HepG2 (cell line): ENCODE results near the gene CAV3. TPM values are rescaled to one million over a fixed set of nuclear protein-coding genes. Genes with fewer than 3 reads are reported as not detected.

ENCODE experiments used
- ATM ChIP-seq: fragments of 450-650 bp; IDR thresholded peaks from 2 replicates; pipeline ENCODE4 v1.7.1; 2017; ENCODE audit warnings: mild to moderate bottlenecking, borderline replicate concordance
- HOXA3 ChIP-seq: sonication (generic); formaldehyde crosslinking; IDR thresholded peaks from 2 replicates; pipeline ENCODE4 v1.5.0; 2020; ENCODE audit warnings: missing genetic modification reagents
- KMT2A ChIP-seq: sonication (generic); formaldehyde crosslinking; IDR thresholded peaks from 2 replicates; pipeline ENCODE4 v1.4.0; 2020; ENCODE audit warnings: missing genetic modification reagents
- RBFOX2 ChIP-seq: fragments of 200-400 bp; formaldehyde crosslinking; IDR thresholded peaks from 2 replicates; pipeline ENCODE4 v1.6.1; 2017; ENCODE audit warnings: low read depth, mild to moderate bottlenecking, low read length
- SMC3 ChIP-seq: IDR thresholded peaks from 2 replicates; pipeline ENCODE4 v1.6.1; 2011; ENCODE audit warnings: low read length, improper control_type of control experiment
- ZBTB21 ChIP-seq: sonication (generic); formaldehyde crosslinking; IDR thresholded peaks from 2 replicates; pipeline ENCODE4 v1.4.0; 2020; ENCODE audit warnings: missing genetic modification reagents
- ZFP90 ChIP-seq: sonication (generic); formaldehyde crosslinking; IDR thresholded peaks from 2 replicates; pipeline ENCODE4 v1.8.0; 2022; ENCODE audit warnings: missing genetic modification reagents, mild to moderate bottlenecking, inconsistent platforms, borderline replicate concordance
- ZNF143 ChIP-seq: sonication (generic); formaldehyde crosslinking; IDR thresholded peaks from 2 replicates; pipeline ENCODE4 v1.4.0; 2020; ENCODE audit warnings: missing genetic modification reagents
- ZNF639 ChIP-seq: conservative IDR thresholded peaks from 2 replicates; pipeline ENCODE4 v1.6.1; 2018; ENCODE audit warnings: missing genetic modification reagents
- ZNF687 ChIP-seq: sonication (generic); formaldehyde crosslinking; IDR thresholded peaks from 2 replicates; pipeline ENCODE4 v1.5.1; 2020; ENCODE audit warnings: mild to moderate bottlenecking, missing genetic modification reagents, moderate library complexity
- ZNF800 ChIP-seq: sonication (generic); formaldehyde crosslinking; IDR thresholded peaks from 2 replicates; pipeline ENCODE4 v1.4.0; 2020; ENCODE audit warnings: missing genetic modification reagents
- polyA plus RNA-seq, 8 experiments: library from polyadenylated mRNA; depleted of rRNA in 3 of 8; stranded (reverse) in 7 of 8; unstranded in 1 of 8; fragments of >200 nt; fragmentation: Illumina TruSeq in 4 of 8; extraction: Trizol in 4 of 8; gene quantifications; 2 replicates each; pipeline versions ENCODE4 v1.2.1 to v1.2.3, GENCODE V29; 2011 to 2016; ENCODE audit warnings: low read depth in 4 of 8, missing spikeins in 1 of 8, mixed read lengths in 1 of 8; ENCODE audit not compliant: insufficient read depth in 1 of 8
- total RNA-seq, 5 experiments: library from RNA; depleted of rRNA; stranded (reverse); fragments of >200 nt; fragmentation: Illumina TruSeq; extraction: Trizol; gene quantifications; 2 replicates each; pipeline ENCODE4 v1.2.3, GENCODE V29; 2016; ENCODE audit warnings: low read depth in 1 of 5

Gene CAV3
- total and polyA plus RNA-seq, 2 of the 13 experiments (the other 11 are each of a cell fraction or from before 2014, with no cell fraction given) = not detected

GRCh38 chr3:8767667-8768363 is 34.2 kb downstream of the CAV3 start (continued):
- TF ChIP-seq ZNF687 (CRISPR knock-in tag) (peak; percentile 56), ZNF800 (CRISPR knock-in tag) (peak; percentile 86), SMC3 (no peak), ZNF639 (CRISPR knock-in tag) (no peak), ZNF143 (CRISPR knock-in tag) (no peak), ZBTB21 (CRISPR knock-in tag) (no peak), HOXA3 (CRISPR knock-in tag) (peak; percentile 42; the same call in 1 of the 2 replicates), ATM (no peak), KMT2A (CRISPR knock-in tag) (no peak), RBFOX2 (no peak), ZFP90 (CRISPR knock-in tag) (no peak)
